HG03439 (cell line): Measurements from ENCODE around the gene VAV2.

Source experiments
- ATAC-seq: cut with Tn5 transposase; IDR thresholded peaks from one replicate; pipeline ENCODE4 v1.9.1; 2021; ENCODE audit warnings: mild to moderate bottlenecking, moderate library complexity; ENCODE audit not compliant: unreplicated experiment

VAV2 gene

DNA sequence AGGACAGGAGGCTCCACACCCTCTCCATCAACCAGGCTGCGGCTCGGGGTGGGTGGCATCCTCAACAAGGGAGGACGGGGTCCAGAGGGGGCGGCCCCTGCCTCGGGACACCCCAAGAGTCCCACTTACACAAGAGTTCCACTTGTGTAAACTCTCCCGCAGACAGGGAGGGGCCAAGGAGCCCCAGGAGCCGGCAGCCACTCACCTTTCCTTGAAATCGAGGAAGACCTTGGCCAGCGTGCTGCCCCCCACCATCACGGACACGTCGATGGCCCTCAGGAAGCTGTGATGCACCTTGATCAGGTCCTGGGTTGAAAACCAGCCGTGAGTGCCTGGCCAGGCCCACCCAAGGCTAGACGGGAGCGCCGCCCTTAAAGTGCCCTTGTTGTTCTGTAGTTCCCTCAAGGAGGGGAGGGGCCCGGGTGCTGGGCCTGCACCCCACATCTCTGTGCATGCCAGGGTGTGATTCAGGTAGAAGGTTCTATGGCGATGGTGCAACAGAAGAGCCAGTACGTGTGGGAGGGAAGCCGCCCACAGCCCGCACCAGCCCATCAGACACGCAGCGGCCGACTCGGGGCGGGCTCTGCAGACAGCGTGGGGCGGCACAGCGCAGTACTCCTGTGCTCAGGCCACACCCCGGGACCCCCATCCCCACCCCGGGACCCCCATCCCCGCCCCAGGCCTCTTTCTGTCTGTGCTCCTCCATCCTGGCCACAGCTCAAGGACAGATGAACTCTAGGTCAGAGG lies 186.1 kb downstream of the VAV2 start:
- ATAC-seq, result no peak

DNA sequence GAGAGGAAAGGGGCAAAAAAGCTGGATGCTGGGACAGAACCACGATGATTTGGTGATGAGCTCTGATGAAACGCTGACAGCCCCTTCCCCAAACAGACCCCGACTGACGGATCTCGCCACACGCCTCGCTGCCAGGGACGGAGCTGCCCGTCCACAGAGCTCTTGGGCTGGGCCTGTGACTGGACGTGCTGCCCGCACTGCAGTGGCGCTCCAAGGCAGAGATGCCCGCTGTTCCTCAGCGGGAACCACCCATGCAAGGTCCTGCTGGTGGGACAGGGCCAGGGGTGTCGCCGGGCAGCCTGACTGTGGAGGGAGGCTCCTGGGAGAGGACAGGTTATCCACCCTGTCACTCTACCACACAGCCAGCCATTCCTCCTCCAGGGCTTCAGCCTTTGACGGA lies 187.9 kb downstream of the VAV2 start:
- ATAC-seq, result no peak

DNA sequence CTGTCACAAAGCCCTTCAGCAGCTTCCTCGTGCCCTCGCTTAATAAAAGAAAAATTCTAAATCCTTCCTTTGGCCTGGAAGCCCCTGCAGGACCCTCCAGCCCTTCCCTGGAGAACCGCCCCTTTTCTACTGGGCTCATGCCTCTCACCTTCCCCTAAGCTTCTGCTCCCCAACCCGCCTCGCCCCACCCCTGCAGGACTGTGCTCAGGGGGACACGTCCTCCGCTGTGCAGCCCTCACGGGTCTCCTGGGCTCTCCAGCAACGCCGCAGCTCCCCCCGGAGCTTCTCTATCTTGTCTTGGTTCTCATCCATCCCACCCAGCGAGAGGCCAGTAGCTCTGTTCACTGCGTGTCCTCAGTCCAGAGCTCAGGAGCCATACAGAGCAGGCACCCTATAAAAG lies 188.4 kb downstream of the VAV2 start:
- no peak for ATAC-seq

DNA sequence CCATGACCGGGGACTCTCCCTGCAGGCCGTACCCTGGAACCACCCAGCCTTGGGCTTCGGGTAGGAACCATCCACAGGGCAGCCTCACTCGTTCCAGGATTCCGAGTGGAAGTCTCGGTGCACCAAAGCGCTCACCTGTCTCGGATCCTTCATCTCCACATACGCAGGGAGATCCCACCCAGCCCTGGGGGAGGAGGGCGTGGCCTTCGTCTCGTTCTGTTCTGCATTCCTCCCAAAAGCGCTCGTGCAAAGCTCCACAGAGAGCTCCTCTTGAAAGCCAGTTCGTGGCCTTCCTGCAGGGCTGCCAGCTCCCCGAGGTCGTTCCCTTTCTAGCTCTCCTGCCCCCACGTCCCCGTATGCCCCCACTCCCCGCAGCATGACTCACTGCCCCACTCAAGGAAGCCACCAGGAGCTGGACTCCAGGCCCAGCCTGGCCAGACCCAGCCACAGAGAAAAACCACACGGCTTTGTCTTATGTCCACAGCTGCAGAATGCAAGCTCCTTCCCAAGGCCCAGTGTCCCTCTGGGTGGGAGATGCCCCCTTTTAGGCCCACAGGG lies 189.0 kb downstream of the VAV2 start:
- ATAC-seq, result no peak

DNA sequence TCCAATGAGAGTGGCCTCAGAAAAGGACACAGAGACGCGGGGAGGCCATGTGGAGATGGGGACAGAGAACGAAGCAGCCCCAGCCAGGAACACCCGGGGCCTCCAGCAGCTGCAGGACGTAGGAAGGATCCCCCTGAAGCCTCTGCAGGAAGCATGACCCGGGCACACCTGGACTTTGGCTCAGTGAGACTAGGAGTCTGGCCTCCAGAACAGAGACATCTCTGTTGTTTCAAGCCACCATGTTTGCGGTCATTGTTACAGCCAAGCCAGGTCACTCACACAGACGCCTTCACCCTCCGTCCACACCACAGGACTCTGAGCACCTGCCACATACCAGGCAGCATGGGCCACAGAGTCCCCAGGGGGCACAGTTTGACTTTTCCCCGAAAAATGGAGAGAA lies 190.4 kb downstream of the VAV2 start:
- ATAC-seq, result no peak

- no peak for ATAC-seq
Measured at GRCh38 chr9:133800266-133800665, 191.9 kb downstream of the VAV2 start.

DNA sequence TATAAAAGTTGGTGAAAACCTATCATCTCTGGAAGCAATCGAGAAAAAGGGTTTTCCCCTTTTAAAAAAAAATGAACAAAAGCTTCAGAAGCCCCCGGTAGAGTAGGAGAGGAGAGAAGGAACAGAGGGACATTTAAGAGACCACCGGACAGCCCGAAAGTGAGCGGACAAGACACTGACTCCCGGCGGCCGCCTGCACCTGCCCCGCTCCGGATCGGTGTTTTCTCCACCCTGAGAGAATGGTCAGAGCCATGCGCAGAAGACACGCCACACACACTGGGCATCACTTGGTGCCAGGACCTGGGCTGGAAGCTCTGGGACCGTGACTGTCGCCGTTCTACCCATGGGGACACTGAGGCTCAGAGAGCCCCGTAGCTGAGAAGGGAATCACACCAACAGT lies 192.4 kb downstream of the VAV2 start:
- ATAC-seq, result no peak

GRCh38 chr9:133799106-133799505 lies 193.0 kb downstream of the VAV2 start:
- ATAC-seq, result no peak

- ATAC-seq, result no peak
Measured at GRCh38 chr9:133798160-133798559, 194.0 kb downstream of the VAV2 start.

DNA sequence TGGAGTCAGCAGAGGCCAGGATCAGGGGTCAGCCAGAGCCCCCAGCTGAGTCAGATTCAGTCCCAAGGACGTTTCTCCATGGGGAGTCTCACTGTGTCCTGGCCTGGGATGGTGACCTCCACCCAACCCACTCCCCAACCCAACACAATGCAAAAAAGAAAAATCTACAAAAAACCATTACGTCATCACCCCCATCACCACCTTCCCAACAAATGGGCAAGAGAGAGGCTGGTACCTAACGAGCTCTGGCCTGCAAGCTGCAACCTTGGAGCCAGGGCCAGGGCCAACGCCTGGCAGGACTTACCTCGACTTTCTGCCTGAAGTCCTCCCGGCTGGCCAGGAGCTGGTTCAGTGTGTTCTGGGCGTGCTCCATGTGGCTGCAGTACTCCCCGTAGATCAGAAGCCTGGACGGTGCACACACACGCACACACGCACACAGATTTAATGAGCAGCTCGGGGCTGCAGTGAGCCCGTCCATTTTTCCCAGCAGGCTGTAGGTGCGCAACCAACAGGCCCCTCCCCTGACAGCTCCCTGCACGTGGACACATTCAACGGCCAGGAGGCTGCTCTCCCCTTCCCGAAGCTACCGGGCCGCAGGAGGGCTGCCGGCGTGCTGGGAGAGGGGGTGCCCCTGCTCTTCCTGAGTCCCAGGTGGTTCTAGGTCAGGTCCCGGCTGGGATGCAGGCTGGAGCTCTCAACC lies 194.6 kb downstream of the VAV2 start:
- ATAC-seq, result no peak

- ATAC-seq, result no peak
Measured at GRCh38 chr9:133796562-133796961, 195.6 kb downstream of the VAV2 start.

GRCh38 chr9:133795049-133795448 lies 197.1 kb downstream of the VAV2 start:
- no peak for ATAC-seq

- no peak for ATAC-seq
Measured at GRCh38 chr9:133794016-133794760, 197.9 kb downstream of the VAV2 start.

- no peak for ATAC-seq
Measured at GRCh38 chr9:133793471-133793870, 198.7 kb downstream of the VAV2 start.

- peak; percentile 65 for ATAC-seq
Measured at GRCh38 chr9:133792721-133793470, 199.2 kb downstream of the VAV2 start.

DNA sequence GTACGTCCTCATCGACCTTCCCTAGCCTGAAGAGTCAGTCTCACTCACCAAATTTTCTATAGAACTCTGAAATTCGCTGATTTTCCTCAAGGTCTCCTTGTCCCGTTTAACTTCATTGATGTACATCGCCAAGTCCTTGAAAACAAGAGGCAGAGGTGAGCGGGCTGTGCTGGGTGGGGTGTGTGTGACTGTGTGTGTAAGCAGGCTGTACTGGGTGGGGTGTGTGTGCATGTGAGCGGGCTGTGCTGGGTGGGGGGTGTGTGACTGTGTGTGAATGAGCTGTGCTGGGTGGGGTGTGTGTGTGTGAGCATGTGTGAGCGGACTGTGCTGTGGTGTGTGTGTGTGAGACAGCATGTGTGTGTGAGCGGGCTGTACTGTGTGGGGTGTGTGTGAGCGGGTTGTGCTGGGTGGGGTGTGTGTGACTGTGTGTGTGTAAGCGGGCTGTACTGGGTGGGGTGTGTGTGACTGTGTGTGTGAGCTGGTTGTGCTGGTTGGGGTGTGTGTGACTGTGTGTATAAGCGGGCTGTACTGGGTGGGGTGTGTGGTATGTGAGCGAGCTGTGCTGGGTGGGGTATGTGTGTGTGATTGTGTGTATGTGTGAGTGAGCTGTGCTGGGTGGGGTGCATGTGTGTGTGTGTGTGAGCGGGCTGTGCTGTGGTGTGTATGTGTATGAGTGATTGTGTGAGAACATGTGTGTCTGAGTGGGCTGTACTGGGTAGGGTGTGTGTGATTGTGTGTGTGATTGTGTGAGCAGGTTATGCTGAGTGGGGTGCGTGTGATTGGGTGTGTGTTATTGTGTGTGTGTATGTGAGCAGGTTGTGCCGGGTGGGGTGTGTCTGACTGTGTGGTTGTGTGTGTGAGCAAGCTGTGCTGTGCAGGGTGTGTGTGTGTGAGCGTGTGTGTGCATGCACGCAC lies 200.1 kb downstream of the VAV2 start:
- ATAC-seq, result no peak

DNA sequence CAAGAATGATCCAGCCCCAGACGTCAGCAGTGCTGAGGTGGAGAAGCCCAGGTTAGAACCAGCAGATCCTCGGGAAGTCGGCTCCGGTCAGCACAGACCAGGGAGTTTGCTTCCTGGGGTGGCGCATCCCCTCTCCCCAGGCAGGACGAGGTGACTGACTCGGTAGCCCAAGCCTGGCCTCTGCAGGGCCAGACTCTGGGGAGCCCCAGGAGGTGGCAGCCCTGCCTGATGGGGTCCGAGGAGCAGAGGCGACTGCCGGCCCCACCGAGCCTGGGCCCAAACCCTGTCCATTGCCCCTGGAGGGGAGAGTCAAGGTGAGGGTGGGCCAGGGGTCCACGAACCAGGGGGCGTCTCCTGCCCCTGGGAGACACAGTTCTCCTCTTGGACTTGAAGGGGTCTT lies 201.1 kb downstream of the VAV2 start:
- no peak for ATAC-seq

DNA sequence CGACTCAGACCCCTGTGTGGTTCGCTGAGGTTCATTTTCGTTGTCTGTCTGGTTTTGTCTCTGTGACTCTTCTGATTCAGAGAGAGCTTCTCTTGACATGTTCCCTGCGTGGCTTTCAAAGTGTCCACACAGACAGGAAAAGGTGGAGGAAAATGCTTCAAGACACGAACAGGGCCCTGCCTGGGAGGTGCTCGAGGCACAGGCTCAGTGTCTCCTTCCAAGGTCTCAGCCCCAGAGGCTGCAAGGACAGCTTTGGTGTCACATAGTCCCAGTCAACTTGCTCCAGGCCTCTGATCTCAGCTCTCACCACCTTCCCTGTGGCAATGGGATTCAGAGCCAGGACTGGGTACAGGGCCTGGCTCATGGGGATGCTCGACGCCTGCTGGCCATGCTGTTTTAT lies 202.3 kb downstream of the VAV2 start:
- no peak for ATAC-seq

DNA sequence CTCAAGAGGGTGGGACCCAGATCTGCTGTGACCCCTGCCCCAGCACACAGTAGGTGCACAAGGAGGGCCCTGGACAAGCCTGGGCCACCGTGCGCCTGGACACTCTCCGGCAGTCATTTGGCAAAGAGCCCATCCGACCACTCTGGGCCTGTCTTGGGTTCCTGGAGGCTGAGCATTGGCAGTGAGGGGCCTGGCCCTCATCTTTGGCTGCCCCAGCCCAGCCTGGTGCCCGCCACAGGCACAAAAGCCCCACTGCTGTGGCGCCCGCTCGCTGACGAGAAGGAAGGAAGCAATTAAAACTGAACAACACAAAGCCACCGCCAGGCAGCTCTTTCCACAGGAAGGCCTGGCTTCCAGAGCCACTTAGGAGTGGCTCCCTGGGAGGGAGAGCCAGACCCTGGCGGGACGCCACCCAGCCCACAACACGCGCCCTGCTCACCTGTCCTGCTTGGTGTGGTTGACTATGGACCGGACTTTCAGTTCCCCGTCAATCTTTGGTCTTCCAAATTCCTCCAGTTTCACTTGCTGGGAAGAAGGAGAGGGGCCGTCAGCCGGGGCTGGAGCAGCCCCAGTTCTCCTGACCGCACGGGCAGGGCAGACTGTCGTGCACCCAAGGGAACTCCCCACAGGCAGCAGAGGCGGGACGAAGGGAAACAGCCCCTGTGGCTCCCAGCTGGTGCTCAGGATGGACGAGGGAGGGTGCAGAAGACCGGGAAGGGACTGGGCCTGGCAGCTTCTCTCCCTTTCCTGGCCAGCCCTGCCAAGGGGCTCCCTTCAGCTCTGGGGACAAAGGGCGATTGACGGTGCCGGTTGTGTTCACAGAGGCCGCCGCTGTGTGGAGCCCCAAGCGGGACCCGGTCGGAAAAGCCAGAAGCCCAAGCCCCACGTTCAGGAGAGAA lies 203.1 kb downstream of the VAV2 start:
- no peak for ATAC-seq
